Measurements from ENCODE around the gene SRC.

- no peak for TF ChIP-seq SIN3A (IDR thresholded peaks at IDR 0.05; ENCODE audit: borderline replicate concordance, low read depth, low read length)
- no peak for TF ChIP-seq RXRA (IDR thresholded peaks at IDR 0.05; ENCODE audit: borderline replicate concordance, low read depth)
- no peak for TF ChIP-seq RFX5 (IDR thresholded peaks at IDR 0.05; ENCODE audit: low read length)
- no peak for TF ChIP-seq EP300 (IDR thresholded peaks at IDR 0.05; ENCODE audit: borderline replicate concordance in 1 of 2, low read depth in 1 of 2, low read length in 1 of 2)
- TF ChIP-seq, protein P1, sequence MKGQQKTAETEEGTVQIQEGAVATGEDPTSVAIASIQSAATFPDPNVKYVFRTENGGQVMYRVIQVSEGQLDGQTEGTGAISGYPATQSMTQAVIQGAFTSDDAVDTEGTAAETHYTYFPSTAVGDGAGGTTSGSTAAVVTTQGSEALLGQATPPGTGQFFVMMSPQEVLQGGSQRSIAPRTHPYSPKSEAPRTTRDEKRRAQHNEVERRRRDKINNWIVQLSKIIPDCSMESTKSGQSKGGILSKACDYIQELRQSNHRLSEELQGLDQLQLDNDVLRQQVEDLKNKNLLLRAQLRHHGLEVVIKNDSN (IDR thresholded peaks at IDR 0.05; ENCODE audit: borderline replicate concordance, low read depth), result no peak
- TF ChIP-seq RAD21 (IDR thresholded peaks at IDR 0.05; ENCODE audit: low read length), result no peak
- TF ChIP-seq CTCF (IDR thresholded peaks at IDR 0.05), result no peak
- no peak for TF ChIP-seq USF2 (IDR thresholded peaks at IDR 0.05; ENCODE audit: borderline replicate concordance, low read depth, low read length)
- TF ChIP-seq EZH2phosphoT487 (IDR thresholded peaks at IDR 0.05; ENCODE audit: borderline replicate concordance, low read depth), result no peak
- TF ChIP-seq POLR2AphosphoS5 (IDR thresholded peaks at IDR 0.05; ENCODE audit: low read depth, low read length), result no peak
- no peak for TF ChIP-seq TCF12 (IDR thresholded peaks at IDR 0.05)
- no peak for TF ChIP-seq RCOR1 (IDR thresholded peaks at IDR 0.05; ENCODE audit: low read length)
- TF ChIP-seq, protein P2, sequence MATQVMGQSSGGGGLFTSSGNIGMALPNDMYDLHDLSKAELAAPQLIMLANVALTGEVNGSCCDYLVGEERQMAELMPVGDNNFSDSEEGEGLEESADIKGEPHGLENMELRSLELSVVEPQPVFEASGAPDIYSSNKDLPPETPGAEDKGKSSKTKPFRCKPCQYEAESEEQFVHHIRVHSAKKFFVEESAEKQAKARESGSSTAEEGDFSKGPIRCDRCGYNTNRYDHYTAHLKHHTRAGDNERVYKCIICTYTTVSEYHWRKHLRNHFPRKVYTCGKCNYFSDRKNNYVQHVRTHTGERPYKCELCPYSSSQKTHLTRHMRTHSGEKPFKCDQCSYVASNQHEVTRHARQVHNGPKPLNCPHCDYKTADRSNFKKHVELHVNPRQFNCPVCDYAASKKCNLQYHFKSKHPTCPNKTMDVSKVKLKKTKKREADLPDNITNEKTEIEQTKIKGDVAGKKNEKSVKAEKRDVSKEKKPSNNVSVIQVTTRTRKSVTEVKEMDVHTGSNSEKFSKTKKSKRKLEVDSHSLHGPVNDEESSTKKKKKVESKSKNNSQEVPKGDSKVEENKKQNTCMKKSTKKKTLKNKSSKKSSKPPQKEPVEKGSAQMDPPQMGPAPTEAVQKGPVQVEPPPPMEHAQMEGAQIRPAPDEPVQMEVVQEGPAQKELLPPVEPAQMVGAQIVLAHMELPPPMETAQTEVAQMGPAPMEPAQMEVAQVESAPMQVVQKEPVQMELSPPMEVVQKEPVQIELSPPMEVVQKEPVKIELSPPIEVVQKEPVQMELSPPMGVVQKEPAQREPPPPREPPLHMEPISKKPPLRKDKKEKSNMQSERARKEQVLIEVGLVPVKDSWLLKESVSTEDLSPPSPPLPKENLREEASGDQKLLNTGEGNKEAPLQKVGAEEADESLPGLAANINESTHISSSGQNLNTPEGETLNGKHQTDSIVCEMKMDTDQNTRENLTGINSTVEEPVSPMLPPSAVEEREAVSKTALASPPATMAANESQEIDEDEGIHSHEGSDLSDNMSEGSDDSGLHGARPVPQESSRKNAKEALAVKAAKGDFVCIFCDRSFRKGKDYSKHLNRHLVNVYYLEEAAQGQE (IDR thresholded peaks at IDR 0.05; ENCODE audit: low read depth, low read length), result no peak
These were observed 104.4 kb downstream of the SRC start for GRCh38 chr20:37450344-37450743.

All from SK-N-SH (cell line).